ENCODE results near the gene CENPT. TPM values are rescaled to one million over a fixed set of nuclear protein-coding genes. Genes with fewer than 3 reads are reported as not detected.

CENPT gene
- total and polyA plus RNA-seq, 2 of the 13 experiments (the other 11 are each of a cell fraction or from before 2014, with no cell fraction given) = 40.9 to 43.3 TPM

GRCh38 chr16:67806428-67807147, 40.9 kb downstream of the CENPT start, which contains the start of the genes RANBP10 and TSNAXIP1 (continued):
- TF ChIP-seq SMAD1 (CRISPR knock-in tag; IDR thresholded peaks at IDR 0.05; ENCODE audit: borderline replicate concordance, low read depth) = peak; percentile 79; the same call in 1 of the 2 replicates
- TF ChIP-seq GLI4 (CRISPR knock-in tag; IDR thresholded peaks at IDR 0.05; ENCODE audit: borderline replicate concordance) = peak; percentile 93; the same call in 1 of the 2 replicates
- TF ChIP-seq TMF1 (CRISPR knock-in tag; IDR thresholded peaks at IDR 0.05; ENCODE audit: low read depth) = 0 out of 2 replicates have a peak, but pooled peaks have one; percentile 16
- peak; percentile 23; the same call in 1 of the 2 replicates for TF ChIP-seq ATF2 (CRISPR knock-in tag; IDR thresholded peaks at IDR 0.05)
- peak; percentile 79; the same call in 1 of the 2 replicates for TF ChIP-seq TBX2 (CRISPR knock-in tag; IDR thresholded peaks at IDR 0.05; ENCODE audit: borderline replicate concordance)
- TF ChIP-seq ZNF44 (CRISPR knock-in tag; IDR thresholded peaks at IDR 0.05) = peak; percentile 96
- peak; percentile 55; the same call in 1 of the 2 replicates for TF ChIP-seq ATF3 (CRISPR knock-in tag; IDR thresholded peaks at IDR 0.05)
- TF ChIP-seq ZNF362 (CRISPR knock-in tag; IDR thresholded peaks at IDR 0.05; ENCODE audit: borderline replicate concordance) = no peak
- TF ChIP-seq GMEB2 (CRISPR knock-in tag; IDR thresholded peaks at IDR 0.05; ENCODE audit: low read depth) = no peak
- no peak for TF ChIP-seq THAP7 (CRISPR knock-in tag; IDR thresholded peaks at IDR 0.05)
- TF ChIP-seq FOXM1 (CRISPR knock-in tag; IDR thresholded peaks at IDR 0.05) = no peak
- no peak for TF ChIP-seq ZBTB34 (CRISPR knock-in tag; IDR thresholded peaks at IDR 0.05)
- no peak for TF ChIP-seq RNF2 (conservative IDR thresholded peaks at IDR 0.05; ENCODE audit: low read depth)
- TF ChIP-seq JUND (CRISPR knock-in tag; IDR thresholded peaks at IDR 0.05) = no peak; the same call in 1 of the 2 replicates
- peak; percentile 17; the same call in 1 of the 2 replicates for TF ChIP-seq CBFB (CRISPR knock-in tag; IDR thresholded peaks at IDR 0.05)
- no peak for TF ChIP-seq ZNF296 (CRISPR knock-in tag; conservative IDR thresholded peaks at IDR 0.05)
- no peak; the same call in 1 of the 2 replicates for TF ChIP-seq POGZ (CRISPR knock-in tag; IDR thresholded peaks at IDR 0.05)
- TF ChIP-seq BCLAF1 (IDR thresholded peaks at IDR 0.05) = no peak
- TF ChIP-seq STAG1 (CRISPR knock-in tag; IDR thresholded peaks at IDR 0.05) = no peak
